ENCODE measurements around the gene ZIM2.

DNA sequence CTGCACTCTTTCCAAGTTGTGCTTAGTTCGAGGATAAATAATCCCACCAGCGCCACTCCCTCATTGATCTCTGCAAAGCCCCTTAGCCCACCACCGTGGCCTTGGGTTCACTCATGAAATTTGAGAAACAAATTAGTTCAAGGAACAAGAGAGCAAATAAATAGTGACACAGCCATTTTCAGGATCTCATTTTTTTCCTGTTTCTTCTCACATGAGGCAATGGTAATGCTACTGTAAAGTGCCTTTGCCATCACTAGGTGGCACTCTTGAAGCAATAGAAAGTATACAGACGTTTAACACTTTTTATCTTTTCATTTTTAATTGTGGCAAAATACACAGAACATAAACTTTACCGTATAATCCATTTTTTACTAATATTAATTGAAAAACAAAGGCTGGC lies 92.1 kb downstream of the ZIM2 start:
- TF ChIP-seq POLR2A (IDR thresholded peaks at IDR 0.05): no peak
- TF ChIP-seq, protein P1, sequence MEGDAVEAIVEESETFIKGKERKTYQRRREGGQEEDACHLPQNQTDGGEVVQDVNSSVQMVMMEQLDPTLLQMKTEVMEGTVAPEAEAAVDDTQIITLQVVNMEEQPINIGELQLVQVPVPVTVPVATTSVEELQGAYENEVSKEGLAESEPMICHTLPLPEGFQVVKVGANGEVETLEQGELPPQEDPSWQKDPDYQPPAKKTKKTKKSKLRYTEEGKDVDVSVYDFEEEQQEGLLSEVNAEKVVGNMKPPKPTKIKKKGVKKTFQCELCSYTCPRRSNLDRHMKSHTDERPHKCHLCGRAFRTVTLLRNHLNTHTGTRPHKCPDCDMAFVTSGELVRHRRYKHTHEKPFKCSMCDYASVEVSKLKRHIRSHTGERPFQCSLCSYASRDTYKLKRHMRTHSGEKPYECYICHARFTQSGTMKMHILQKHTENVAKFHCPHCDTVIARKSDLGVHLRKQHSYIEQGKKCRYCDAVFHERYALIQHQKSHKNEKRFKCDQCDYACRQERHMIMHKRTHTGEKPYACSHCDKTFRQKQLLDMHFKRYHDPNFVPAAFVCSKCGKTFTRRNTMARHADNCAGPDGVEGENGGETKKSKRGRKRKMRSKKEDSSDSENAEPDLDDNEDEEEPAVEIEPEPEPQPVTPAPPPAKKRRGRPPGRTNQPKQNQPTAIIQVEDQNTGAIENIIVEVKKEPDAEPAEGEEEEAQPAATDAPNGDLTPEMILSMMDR (IDR thresholded peaks at IDR 0.05): peak; percentile 36 to 73 (median 54)
